Glutamatergic neuron (in vitro differentiated cells): ENCODE measurements around the gene ZFY. TPM values are rescaled to one million over a fixed set of nuclear protein-coding genes. Genes with fewer than 3 reads are reported as not detected.

ENCODE experiments used
- DNase-seq: peaks from one replicate; pipeline ENCODE4 v3.0.0; 2022
- H3K27ac Mint-ChIP-seq: one replicate; pipeline ENCODE4 v1.8.0; 2020; ENCODE audit warnings: mild to moderate bottlenecking, mixed read lengths, inconsistent platforms; ENCODE audit not compliant: unreplicated experiment
- H3K27me3 Mint-ChIP-seq: one replicate; pipeline ENCODE4 v1.8.0; 2020; ENCODE audit warnings: mild to moderate bottlenecking, moderate library complexity, mixed read lengths, inconsistent platforms; ENCODE audit not compliant: unreplicated experiment
- H3K36me3 Mint-ChIP-seq: one replicate; pipeline ENCODE4 v1.8.0; 2020; ENCODE audit warnings: mild to moderate bottlenecking, mixed read lengths, inconsistent platforms; ENCODE audit not compliant: unreplicated experiment
- H3K4me1 Mint-ChIP-seq: one replicate; pipeline ENCODE4 v1.8.0; 2020; ENCODE audit warnings: mild to moderate bottlenecking, low read depth, mixed read lengths, inconsistent platforms; ENCODE audit not compliant: unreplicated experiment
- H3K4me3 Mint-ChIP-seq: one replicate; pipeline ENCODE4 v1.8.0; 2020; ENCODE audit warnings: mild to moderate bottlenecking, mixed read lengths, inconsistent platforms; ENCODE audit not compliant: unreplicated experiment
- H3K9me3 Mint-ChIP-seq: one replicate; pipeline ENCODE4 v1.8.0; 2020; ENCODE audit warnings: mild to moderate bottlenecking, moderate library complexity, mixed read lengths, inconsistent platforms; ENCODE audit not compliant: unreplicated experiment
- CTCF ChIP-seq: fragments of 200-600 bp; sonication (generic); IDR thresholded peaks from one replicate; pipeline ENCODE4 v1.5.0; 2021; ENCODE audit not compliant: partially characterized antibody, unreplicated experiment
- total RNA-seq: library from RNA; stranded (reverse); fragmentation: NEBNext Ultra II Directional; extraction: Animal tissue kit (Norgen Biotek cat#: 25700); gene quantifications from one replicate; pipeline ENCODE4 v1.2.1, GENCODE V29; 2021; ENCODE audit not compliant: unreplicated experiment

Gene ZFY
- total RNA-seq, 1 donor from 2014 or later, result 18.7 TPM

- Mint-ChIP-seq H3K9me3 (no peaks in the 10 kb centered on the region), H3K4me1 (no peaks in the 10 kb centered on the region), H3K27ac (no peak overlapping the region), H3K4me3 (no peak overlapping the region), H3K27me3 (no peaks in the 10 kb centered on the region), H3K36me3 (no peaks in the 10 kb centered on the region)
- DNase-seq, result no peak
- TF ChIP-seq CTCF, result no peak
These were observed 72.8 kb downstream of the ZFY start for GRCh38 chrY:3007967-3008366.

- no peaks in the 10 kb centered on the region for H3K27me3 Mint-ChIP-seq
- H3K27ac Mint-ChIP-seq, result no peak overlapping the region
- no peaks in the 10 kb centered on the region for H3K4me1 Mint-ChIP-seq
- H3K4me3 Mint-ChIP-seq, result no peak overlapping the region
- H3K9me3 Mint-ChIP-seq, result no peaks in the 10 kb centered on the region
- DNase-seq, result no peak
- no peaks in the 10 kb centered on the region for H3K36me3 Mint-ChIP-seq
- no peak for TF ChIP-seq CTCF
These were observed 77.0 kb downstream of the ZFY start for GRCh38 chrY:3012226-3012625.

GRCh38 chrY:3016594-3016993 is 81.4 kb downstream of the ZFY start:
- no peak for TF ChIP-seq CTCF
- Mint-ChIP-seq H3K27me3 (peaks cover 1% of the 10 kb centered on the region), H3K4me3 (no peak overlapping the region), H3K27ac (no peak overlapping the region), H3K9me3 (no peaks in the 10 kb centered on the region), H3K36me3 (no peaks in the 10 kb centered on the region), H3K4me1 (no peaks in the 10 kb centered on the region)
- DNase-seq, result no peak

- Mint-ChIP-seq H3K27me3 (peaks cover 2% of the 10 kb centered on the region), H3K9me3 (no peaks in the 10 kb centered on the region), H3K27ac (no peak overlapping the region), H3K36me3 (no peaks in the 10 kb centered on the region), H3K4me1 (no peaks in the 10 kb centered on the region), H3K4me3 (no peak overlapping the region)
- no peak for DNase-seq
- no peak for TF ChIP-seq CTCF
These were observed 83.4 kb downstream of the ZFY start for GRCh38 chrY:3018546-3018945.

- no peak for DNase-seq
- Mint-ChIP-seq H3K4me1 (no peaks in the 10 kb centered on the region), H3K4me3 (no peak overlapping the region), H3K27ac (no peak overlapping the region), H3K36me3 (no peaks in the 10 kb centered on the region), H3K27me3 (peaks cover 2% of the 10 kb centered on the region), H3K9me3 (no peaks in the 10 kb centered on the region)
- TF ChIP-seq CTCF, result no peak
These were observed 84.4 kb downstream of the ZFY start for GRCh38 chrY:3019584-3019983.
